HG03196 (cell line): ENCODE results near the gene MINDY4.

Experiments used
- ATAC-seq: cut with Tn5 transposase; IDR thresholded peaks from one replicate; pipeline ENCODE4 v1.9.1; 2021; ENCODE audit not compliant: unreplicated experiment

MINDY4 gene

GRCh38 chr7:30926313-30926712 lies 155.1 kb downstream of the MINDY4 start:
- no peak for ATAC-seq

GRCh38 chr7:30927040-30927439 lies 155.8 kb downstream of the MINDY4 start:
- ATAC-seq: no peak

- ATAC-seq: no peak
Measured at GRCh38 chr7:30927559-30927958, 156.3 kb downstream of the MINDY4 start.

- no peak for ATAC-seq
Measured at GRCh38 chr7:30928254-30928872, 157.1 kb downstream of the MINDY4 start.

GRCh38 chr7:30929686-30930085 lies 158.5 kb downstream of the MINDY4 start:
- no peak for ATAC-seq

GRCh38 chr7:30930621-30931020 lies 159.4 kb downstream of the MINDY4 start:
- no peak for ATAC-seq

- no peak for ATAC-seq
Measured at GRCh38 chr7:30931161-30931928, 160.1 kb downstream of the MINDY4 start.

GRCh38 chr7:30931929-30932540 lies 160.8 kb downstream of the MINDY4 start:
- ATAC-seq: no peak

- ATAC-seq: no peak
Measured at GRCh38 chr7:30932562-30932961, 161.3 kb downstream of the MINDY4 start.

- no peak for ATAC-seq
Measured at GRCh38 chr7:30933124-30933974, 162.1 kb downstream of the MINDY4 start.

- no peak for ATAC-seq
Measured at GRCh38 chr7:30934225-30934624, 163.0 kb downstream of the MINDY4 start.

- no peak for ATAC-seq
Measured at GRCh38 chr7:30934732-30935568, 163.7 kb downstream of the MINDY4 start.

GRCh38 chr7:30935569-30935877 lies 164.3 kb downstream of the MINDY4 start:
- ATAC-seq: no peak

- no peak for ATAC-seq
Measured at GRCh38 chr7:30936650-30937245, 165.5 kb downstream of the MINDY4 start.

GRCh38 chr7:30937416-30937815 lies 166.2 kb downstream of the MINDY4 start:
- no peak for ATAC-seq

- peak; percentile 75 for ATAC-seq
Measured at GRCh38 chr7:30938435-30939316, 167.5 kb downstream of the MINDY4 start.

GRCh38 chr7:30941582-30942323 lies 170.5 kb downstream of the MINDY4 start:
- no peak for ATAC-seq
